Muscle layer of duodenum (tissue), 2 donors: ENCODE results near the gene EML5.

Experiments used
- H3K27ac ChIP-seq: one replicate; pipeline ENCODE4 v1.7.0; 2013; ENCODE audit warnings: mild to moderate bottlenecking, low read length
- H3K27me3 ChIP-seq: one replicate; pipeline ENCODE4 v1.7.0; 2013; ENCODE audit warnings: low read depth, mild to moderate bottlenecking, control low read depth, low read length
- H3K36me3 ChIP-seq, 2 donors: one replicate each; pipeline ENCODE4 v1.7.0; 2013; ENCODE audit warnings: low read length in 2 of 2, control low read depth in 1 of 2, mild to moderate bottlenecking in 1 of 2; ENCODE audit not compliant: insufficient read depth in 2 of 2, control insufficient read depth in 1 of 2
- H3K4me1 ChIP-seq, 2 donors: one replicate each; pipeline ENCODE4 v1.7.0; 2013; ENCODE audit warnings: low read length in 2 of 2, mild to moderate bottlenecking in 2 of 2, control low read depth in 1 of 2, moderate library complexity in 1 of 2; ENCODE audit not compliant: insufficient read depth in 2 of 2, control insufficient read depth in 1 of 2
- H3K4me3 ChIP-seq, 2 donors: one replicate each; pipeline ENCODE4 v1.7.0; 2013; ENCODE audit warnings: low read length in 2 of 2, low read depth in 1 of 2, mild to moderate bottlenecking in 1 of 2
- H3K9me3 ChIP-seq, 2 donors: one replicate each; pipeline ENCODE4 v1.7.0; 2013; ENCODE audit warnings: low read length in 2 of 2, control low read depth in 1 of 2, mild to moderate bottlenecking in 1 of 2; ENCODE audit not compliant: control insufficient read depth in 1 of 2
- donor health status: healthy.

Gene EML5

DNA sequence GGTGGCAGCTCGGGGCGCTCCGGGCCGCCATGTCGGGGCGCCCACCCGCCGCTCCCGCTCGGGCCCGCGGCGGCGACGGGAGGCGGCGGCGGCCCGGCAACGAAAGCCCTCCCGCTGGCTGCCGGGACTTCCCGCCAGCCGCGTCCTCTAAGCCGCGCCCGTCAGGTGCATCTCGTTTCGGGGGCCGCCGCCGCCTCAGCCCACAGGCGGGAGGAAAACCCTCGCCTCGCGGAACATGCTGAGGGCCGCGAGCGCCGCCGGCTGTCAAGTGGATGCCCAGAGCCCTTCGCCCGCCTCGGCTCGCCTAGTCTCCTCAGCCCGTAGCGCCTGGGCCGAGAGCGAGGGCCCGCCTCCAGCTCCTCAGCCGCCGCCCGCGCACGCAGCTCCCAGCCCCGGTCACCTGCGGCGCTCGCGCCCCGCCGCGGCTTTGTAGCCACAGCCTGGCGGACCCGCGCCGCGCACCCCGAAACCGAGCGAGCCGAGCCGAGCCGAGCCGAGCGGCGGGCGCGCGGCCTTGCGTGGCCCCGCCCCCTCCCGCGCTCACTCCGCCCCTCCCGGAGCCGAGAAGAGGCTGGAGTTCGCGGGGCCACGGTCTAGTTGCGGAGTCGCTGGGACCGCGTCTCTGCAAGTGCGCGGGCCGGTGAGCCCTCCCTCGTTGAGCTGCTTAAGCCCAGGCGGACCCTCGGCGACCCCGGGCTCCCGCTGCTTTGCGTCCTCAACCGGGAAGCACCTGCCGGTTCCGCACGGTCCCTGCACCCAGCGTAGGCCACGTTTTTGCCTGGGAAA lies at the start of gene EML5:
Gene EML5, minus strand, starts transcription at position 481 of the 786 bp plus-strand sequence. Its CDS starts 450 bp downstream, at position 31.
- peak within 1 kb of the TSS; percentile 59 to 78 for H3K4me3 ChIP-seq
- H3K9me3 ChIP-seq: no peaks in the 10 kb centered on the region
- H3K36me3 ChIP-seq: no peaks in the 10 kb centered on the region
- H3K4me1 ChIP-seq: peaks cover 0 to 5% of the 10 kb centered on the region in 2 donors
- no peaks in the 10 kb centered on the region for H3K27me3 ChIP-seq
- no peak within 1 kb of the TSS for H3K27ac ChIP-seq

DNA sequence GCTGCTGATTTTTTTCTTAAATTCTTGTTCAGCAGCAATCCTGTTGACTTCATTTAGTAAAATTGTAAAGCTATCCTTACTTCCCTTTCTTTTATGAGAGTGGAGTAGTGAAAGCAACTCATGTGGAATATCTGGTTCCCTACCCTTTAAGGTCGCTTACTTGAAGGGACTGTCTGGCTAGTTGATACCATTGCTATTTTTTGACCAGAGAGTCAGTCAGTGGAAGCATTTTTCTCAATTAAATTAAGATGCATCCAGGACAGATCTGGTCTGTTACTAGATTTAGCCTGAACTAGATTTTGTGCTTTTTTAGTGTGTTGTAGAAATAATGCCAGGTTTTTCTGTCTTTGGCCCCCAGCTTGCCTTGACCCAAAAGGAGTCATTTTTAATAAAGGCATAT lies 49.7 kb upstream of the EML5 start:
- Histone ChIP-seq H3K27ac (no peak overlapping the region), H3K4me1 (no peaks in the 10 kb centered on the region), H3K4me3 (no peak overlapping the region), H3K9me3 (no peaks in the 10 kb centered on the region), H3K36me3 (peaks cover 0 to 9% of the 10 kb centered on the region in 2 donors), H3K27me3 (no peaks in the 10 kb centered on the region)

DNA sequence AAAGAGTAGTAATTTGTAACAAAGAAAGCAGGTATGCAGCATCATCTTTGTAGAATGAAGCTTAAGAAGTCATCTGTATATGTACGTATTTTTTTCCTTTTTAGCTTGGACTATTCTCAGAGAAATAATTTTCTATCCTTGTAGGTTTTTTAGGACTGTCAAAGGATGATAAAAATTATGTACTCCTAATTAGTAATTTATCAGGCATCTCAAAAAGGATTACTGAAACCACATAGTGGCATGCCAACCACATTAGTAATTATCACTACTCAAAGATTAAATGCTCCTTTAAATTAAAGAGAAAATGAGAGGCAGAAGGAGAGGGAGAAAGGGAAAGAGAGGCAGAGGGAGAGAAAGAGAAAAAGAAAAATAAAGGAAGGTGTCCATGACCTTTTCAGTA lies 49.0 kb upstream of the EML5 start:
- peaks cover 0 to 9% of the 10 kb centered on the region in 2 donors for H3K36me3 ChIP-seq
- H3K27ac ChIP-seq: no peak overlapping the region
- H3K4me1 ChIP-seq: no peaks in the 10 kb centered on the region
- H3K4me3 ChIP-seq: no peak overlapping the region
- no peaks in the 10 kb centered on the region for H3K27me3 ChIP-seq
- no peaks in the 10 kb centered on the region for H3K9me3 ChIP-seq

DNA sequence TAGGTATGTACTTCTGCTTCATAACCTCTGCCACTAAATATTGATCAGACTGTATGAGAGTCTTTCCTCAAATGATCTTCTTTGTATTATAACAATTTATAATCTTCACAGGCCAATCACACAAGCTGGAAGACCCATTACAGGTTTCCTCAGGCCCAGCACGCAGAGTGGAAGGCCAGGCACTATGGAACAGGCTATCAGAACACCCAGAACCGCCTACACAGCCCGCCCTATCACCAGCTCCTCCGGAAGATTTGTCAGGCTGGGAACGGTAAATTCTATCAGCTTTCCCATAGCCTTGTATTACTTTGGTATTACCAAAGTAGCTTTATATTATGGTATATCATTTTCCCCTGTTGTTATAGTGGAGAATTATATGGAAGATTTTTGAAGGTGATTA lies 48.2 kb upstream of the EML5 start:
- peaks cover 0 to 2% of the 10 kb centered on the region in 2 donors for H3K4me1 ChIP-seq
- peaks cover 0 to 9% of the 10 kb centered on the region in 2 donors for H3K36me3 ChIP-seq
- no peaks in the 10 kb centered on the region for H3K9me3 ChIP-seq
- H3K4me3 ChIP-seq: no peak overlapping the region
- no peak overlapping the region for H3K27ac ChIP-seq
- no peaks in the 10 kb centered on the region for H3K27me3 ChIP-seq

DNA sequence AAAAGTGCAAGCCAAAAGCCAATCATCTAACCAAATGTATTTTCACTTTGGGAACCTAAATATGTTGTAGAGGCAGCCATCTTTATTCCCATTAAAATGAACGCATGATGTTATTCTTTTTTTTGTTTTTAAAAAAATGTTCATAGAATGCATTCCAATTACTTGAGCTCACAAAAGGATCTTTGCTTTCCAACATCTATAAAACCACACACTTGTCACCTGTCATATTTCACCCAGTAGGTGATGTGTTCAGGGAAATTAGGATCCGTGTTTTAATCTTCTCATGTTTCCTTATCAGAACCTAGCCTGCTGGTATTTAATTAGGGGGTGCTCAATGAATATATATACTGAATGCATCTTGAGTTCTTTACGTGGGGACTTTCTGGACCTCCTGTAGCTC lies 45.3 kb upstream of the EML5 start:
- Histone ChIP-seq H3K36me3 (peaks cover 0 to 6% of the 10 kb centered on the region in 2 donors), H3K9me3 (no peaks in the 10 kb centered on the region), H3K4me1 (peaks cover 4 to 19% of the 10 kb centered on the region in 2 donors), H3K27me3 (no peaks in the 10 kb centered on the region), H3K27ac (no peak overlapping the region), H3K4me3 (no peak overlapping the region)

DNA sequence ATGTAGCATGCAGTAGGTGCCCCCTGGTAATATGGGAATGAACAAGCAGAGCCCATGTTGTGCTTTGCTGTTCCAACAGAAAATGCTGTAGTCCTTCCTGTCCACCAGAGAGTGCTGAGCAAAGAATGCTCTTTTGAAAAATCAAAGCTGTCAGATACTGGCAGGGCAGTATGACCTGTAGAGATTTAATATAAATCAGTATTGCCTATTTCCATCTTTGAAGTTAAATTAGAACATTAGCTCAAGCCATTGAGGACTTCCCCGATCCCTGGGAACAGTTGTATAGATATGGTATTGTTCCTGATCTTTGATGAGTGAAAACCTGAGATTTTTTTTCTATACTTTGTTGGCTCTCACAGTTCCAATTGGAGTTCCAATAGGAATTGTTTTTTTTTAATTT lies 44.7 kb upstream of the EML5 start:
- Histone ChIP-seq H3K9me3 (no peaks in the 10 kb centered on the region), H3K4me1 (peaks cover 4 to 19% of the 10 kb centered on the region in 2 donors), H3K36me3 (peaks cover 0 to 6% of the 10 kb centered on the region in 2 donors), H3K27me3 (no peaks in the 10 kb centered on the region), H3K4me3 (no peak overlapping the region), H3K27ac (no peak overlapping the region)

DNA sequence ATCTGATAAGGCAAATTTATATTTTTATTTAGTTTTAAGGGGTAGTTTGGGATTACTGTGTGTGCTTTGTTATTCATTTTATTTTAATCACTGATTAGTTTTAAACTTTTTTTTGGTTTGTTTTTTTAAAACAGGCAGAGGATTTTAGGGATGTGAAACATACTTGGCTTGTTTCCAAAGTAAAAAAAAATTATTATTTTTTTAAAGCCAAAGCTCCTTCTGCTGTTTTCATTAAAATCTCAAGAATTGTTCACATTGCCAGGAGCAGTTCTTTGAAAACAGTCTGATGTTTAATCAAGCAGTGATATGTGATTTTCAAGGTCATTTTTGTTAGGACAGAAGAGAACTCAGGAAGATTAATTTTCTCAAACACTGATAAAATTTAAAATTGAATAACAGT lies 42.9 kb upstream of the EML5 start:
- no peaks in the 10 kb centered on the region for H3K9me3 ChIP-seq
- H3K4me1 ChIP-seq: peaks cover 4 to 31% of the 10 kb centered on the region in 2 donors
- H3K4me3 ChIP-seq: no peak overlapping the region
- peaks cover 0 to under 1% of the 10 kb centered on the region in 2 donors for H3K36me3 ChIP-seq
- H3K27me3 ChIP-seq: no peaks in the 10 kb centered on the region
- H3K27ac ChIP-seq: no peak overlapping the region

DNA sequence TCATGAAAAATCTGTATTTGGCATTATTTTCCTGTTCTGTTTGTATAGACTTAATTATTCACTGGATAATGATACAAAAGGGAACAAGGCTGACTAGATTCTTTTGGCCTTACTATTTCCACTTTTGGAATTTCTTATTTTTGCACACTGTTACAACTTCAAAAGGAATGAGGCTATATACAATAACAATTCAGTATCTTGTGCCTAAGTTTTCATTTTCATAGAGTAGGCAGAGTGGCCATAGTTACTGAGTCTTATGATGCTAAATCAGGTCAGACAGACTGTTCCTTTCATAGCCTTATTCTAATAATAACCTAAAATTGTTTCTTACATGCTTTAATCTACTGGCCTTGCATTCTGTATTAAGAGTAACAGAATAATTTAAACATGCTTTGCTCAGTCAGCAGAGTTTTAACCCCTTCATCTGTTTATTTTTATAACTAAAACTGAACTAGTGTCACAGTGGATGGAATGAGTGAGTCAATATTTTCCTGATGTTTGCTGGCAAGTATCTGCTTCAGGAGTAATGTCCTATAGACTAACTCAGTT lies 42.2 kb upstream of the EML5 start:
- H3K27me3 ChIP-seq: no peaks in the 10 kb centered on the region
- H3K36me3 ChIP-seq: no peaks in the 10 kb centered on the region
- H3K9me3 ChIP-seq: no peaks in the 10 kb centered on the region
- H3K4me3 ChIP-seq: no peak overlapping the region
- no peak overlapping the region for H3K27ac ChIP-seq
- peaks cover 4 to 31% of the 10 kb centered on the region in 2 donors for H3K4me1 ChIP-seq

DNA sequence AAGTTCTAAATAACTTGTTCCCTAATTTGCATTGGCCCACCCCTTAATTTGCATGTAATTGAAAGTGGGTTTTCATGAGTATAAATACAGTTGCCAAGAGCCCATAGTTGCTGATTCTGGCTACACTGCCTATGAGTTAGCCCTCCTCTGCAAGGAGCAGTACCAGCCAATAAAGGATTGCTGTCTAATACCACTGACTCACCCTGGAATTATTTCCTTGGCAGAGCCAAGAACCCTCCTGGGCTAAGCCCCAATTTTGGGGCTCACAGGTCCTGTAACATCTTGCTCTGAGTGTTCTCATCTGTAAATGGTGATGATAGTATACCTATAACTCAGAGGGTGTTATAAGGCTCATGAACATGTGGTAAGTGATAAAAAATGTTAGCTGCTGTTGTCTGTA lies 38.5 kb upstream of the EML5 start:
- peaks cover 4 to 31% of the 10 kb centered on the region in 2 donors for H3K4me1 ChIP-seq
- H3K27me3 ChIP-seq: no peaks in the 10 kb centered on the region

DNA sequence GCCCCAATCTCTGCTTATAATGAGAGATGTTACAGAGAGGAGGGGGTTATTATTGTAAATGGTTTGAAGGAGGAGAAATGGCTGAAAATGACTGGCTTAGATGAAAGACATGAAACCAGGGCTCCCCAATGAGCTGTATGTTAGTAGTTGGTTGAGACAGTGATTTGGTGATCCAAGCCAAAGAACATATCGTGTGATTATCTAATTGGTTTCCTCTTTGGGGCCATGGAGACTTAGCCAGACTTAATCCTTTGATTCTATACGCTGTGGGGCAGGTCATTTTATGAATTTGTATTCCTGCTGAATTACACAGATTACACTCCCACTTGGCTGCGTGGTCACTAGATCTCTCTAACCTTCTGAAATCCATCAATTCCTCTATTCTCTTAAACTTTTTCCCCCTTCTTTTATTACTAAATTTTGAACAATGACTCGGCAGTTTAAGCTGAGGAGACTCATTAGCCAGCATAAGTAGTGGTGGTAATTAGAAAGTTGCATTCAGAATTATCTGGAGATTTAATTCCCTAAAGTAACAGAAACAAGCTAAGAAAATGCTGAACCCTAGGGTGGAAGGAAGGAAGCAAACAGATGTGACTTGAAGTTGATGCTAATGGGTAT lies 37.0 kb upstream of the EML5 start:
- H3K27me3 ChIP-seq: no peaks in the 10 kb centered on the region
- no peaks in the 10 kb centered on the region for H3K36me3 ChIP-seq
- peaks cover 0 to 31% of the 10 kb centered on the region in 2 donors for H3K4me1 ChIP-seq
- no peak overlapping the region for H3K4me3 ChIP-seq
- no peaks in the 10 kb centered on the region for H3K9me3 ChIP-seq
- H3K27ac ChIP-seq: no peak overlapping the region

More for the DNA sequence above, 38.5 kb upstream of the EML5 start:
- H3K4me3 ChIP-seq: no peak overlapping the region
- no peak overlapping the region for H3K27ac ChIP-seq
- H3K9me3 ChIP-seq: no peaks in the 10 kb centered on the region
- H3K36me3 ChIP-seq: no peaks in the 10 kb centered on the region

DNA sequence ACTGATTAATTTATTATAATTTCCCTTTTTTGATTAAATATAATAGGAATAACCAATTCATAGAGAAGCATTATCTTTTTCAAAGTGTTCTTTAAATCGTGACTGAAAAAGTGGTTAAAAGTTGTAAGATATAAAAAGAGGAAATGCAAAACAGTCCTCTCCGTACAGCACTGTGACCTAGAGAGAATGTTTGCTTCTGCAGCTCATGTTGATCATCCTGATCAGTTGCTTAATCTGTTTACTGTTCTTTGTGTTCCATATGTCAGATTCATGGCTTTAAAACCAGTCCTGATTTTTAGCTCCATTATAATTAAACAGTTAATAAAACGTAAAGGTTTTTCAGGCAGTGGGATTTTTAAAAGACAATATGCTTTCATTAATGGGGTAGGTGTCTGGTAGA lies 36.4 kb upstream of the EML5 start:
- Histone ChIP-seq H3K9me3 (no peaks in the 10 kb centered on the region), H3K27ac (no peak overlapping the region), H3K36me3 (no peaks in the 10 kb centered on the region), H3K4me1 (peaks cover 0 to 26% of the 10 kb centered on the region in 2 donors), H3K4me3 (no peak overlapping the region), H3K27me3 (no peaks in the 10 kb centered on the region)
